GM21737 (cell line): ENCODE measurements around the gene CHST13.
"Not testable (repeated sequence)": the region's sequence is repeated elsewhere in the genome, so short reads cannot be mapped to it uniquely, and the experiment has no call there.

Experiments
- ATAC-seq: cut with Tn5 transposase; IDR thresholded peaks from one replicate; pipeline ENCODE4 v1.9.1; 2021; ENCODE audit warnings: mild to moderate bottlenecking, moderate library complexity; ENCODE audit not compliant: unreplicated experiment

The CHST13 gene

DNA sequence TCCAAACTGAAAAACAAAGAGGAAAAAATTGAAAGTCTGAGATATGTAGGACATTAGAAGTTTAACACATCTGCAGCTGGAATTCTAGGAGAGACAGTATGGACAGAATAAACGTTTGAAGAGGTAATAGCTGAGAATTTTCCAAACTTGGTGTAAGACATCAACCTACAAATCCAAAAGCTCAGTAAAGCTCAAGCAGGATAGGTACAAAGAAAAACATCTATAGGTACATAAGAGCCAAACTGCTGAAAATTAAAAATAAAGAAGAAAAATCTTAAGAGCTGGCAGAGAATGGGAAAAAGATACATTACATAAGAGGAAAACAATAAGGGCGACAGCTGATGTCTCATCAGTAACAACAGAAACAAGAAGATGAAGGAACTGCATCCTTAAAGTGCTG is 57.6 kb downstream of the CHST13 start:
- no peak for ATAC-seq

GRCh38 chr3:126582311-126582710 is 58.4 kb downstream of the CHST13 start:
- no peak for ATAC-seq

DNA sequence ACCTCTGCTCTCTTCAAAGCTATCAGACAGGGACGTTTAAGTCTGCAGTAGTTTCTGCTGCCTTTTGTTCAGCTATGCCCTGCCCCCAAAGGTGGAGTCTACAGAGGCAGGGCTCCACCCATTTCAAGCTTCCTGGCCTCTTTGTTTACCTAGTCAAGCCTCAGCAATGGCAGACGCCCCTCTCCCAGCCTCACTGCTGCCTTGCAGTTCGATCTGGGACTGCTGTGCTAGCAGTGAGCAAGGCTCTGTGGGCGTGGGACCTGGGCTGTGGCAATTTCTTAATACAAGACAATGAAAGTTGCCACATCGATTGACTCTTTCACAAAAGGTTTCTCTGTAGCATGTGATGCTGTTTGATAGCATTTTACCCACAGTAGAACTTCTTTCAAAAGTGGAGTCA is 67.6 kb downstream of the CHST13 start:
- ATAC-seq, result not testable (repeated sequence)
